ENCODE results near the gene MTMR12. TPM values are rescaled to one million over a fixed set of nuclear protein-coding genes. Genes with fewer than 3 reads are reported as not detected.

Gene MTMR12
- total and polyA plus RNA-seq, 2 of the 8 experiments (the other 6 are each of a cell fraction or from before 2014, with no cell fraction given), result 19.1 to 59.3 TPM

DNA sequence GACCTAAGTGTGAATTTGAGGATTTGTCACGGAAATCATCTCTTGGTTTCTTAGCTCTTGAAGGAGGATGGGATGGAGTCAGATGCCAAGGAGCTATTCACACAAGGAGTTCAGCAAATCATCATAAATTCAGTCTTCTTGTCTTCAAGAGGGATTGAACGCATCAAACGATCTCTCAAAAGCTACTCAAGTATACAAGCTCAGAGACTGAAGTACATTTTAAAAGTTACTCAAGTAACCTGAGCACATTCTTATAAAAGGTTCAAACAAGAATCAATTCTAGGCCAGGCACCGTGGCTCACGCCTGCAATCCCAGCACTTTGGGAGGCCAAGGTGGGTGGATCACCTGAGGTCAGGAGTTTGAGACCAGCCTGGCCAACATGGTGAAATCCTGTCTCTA is 117.5 kb downstream of the MTMR12 start (continued):
- TF ChIP-seq, protein P1, sequence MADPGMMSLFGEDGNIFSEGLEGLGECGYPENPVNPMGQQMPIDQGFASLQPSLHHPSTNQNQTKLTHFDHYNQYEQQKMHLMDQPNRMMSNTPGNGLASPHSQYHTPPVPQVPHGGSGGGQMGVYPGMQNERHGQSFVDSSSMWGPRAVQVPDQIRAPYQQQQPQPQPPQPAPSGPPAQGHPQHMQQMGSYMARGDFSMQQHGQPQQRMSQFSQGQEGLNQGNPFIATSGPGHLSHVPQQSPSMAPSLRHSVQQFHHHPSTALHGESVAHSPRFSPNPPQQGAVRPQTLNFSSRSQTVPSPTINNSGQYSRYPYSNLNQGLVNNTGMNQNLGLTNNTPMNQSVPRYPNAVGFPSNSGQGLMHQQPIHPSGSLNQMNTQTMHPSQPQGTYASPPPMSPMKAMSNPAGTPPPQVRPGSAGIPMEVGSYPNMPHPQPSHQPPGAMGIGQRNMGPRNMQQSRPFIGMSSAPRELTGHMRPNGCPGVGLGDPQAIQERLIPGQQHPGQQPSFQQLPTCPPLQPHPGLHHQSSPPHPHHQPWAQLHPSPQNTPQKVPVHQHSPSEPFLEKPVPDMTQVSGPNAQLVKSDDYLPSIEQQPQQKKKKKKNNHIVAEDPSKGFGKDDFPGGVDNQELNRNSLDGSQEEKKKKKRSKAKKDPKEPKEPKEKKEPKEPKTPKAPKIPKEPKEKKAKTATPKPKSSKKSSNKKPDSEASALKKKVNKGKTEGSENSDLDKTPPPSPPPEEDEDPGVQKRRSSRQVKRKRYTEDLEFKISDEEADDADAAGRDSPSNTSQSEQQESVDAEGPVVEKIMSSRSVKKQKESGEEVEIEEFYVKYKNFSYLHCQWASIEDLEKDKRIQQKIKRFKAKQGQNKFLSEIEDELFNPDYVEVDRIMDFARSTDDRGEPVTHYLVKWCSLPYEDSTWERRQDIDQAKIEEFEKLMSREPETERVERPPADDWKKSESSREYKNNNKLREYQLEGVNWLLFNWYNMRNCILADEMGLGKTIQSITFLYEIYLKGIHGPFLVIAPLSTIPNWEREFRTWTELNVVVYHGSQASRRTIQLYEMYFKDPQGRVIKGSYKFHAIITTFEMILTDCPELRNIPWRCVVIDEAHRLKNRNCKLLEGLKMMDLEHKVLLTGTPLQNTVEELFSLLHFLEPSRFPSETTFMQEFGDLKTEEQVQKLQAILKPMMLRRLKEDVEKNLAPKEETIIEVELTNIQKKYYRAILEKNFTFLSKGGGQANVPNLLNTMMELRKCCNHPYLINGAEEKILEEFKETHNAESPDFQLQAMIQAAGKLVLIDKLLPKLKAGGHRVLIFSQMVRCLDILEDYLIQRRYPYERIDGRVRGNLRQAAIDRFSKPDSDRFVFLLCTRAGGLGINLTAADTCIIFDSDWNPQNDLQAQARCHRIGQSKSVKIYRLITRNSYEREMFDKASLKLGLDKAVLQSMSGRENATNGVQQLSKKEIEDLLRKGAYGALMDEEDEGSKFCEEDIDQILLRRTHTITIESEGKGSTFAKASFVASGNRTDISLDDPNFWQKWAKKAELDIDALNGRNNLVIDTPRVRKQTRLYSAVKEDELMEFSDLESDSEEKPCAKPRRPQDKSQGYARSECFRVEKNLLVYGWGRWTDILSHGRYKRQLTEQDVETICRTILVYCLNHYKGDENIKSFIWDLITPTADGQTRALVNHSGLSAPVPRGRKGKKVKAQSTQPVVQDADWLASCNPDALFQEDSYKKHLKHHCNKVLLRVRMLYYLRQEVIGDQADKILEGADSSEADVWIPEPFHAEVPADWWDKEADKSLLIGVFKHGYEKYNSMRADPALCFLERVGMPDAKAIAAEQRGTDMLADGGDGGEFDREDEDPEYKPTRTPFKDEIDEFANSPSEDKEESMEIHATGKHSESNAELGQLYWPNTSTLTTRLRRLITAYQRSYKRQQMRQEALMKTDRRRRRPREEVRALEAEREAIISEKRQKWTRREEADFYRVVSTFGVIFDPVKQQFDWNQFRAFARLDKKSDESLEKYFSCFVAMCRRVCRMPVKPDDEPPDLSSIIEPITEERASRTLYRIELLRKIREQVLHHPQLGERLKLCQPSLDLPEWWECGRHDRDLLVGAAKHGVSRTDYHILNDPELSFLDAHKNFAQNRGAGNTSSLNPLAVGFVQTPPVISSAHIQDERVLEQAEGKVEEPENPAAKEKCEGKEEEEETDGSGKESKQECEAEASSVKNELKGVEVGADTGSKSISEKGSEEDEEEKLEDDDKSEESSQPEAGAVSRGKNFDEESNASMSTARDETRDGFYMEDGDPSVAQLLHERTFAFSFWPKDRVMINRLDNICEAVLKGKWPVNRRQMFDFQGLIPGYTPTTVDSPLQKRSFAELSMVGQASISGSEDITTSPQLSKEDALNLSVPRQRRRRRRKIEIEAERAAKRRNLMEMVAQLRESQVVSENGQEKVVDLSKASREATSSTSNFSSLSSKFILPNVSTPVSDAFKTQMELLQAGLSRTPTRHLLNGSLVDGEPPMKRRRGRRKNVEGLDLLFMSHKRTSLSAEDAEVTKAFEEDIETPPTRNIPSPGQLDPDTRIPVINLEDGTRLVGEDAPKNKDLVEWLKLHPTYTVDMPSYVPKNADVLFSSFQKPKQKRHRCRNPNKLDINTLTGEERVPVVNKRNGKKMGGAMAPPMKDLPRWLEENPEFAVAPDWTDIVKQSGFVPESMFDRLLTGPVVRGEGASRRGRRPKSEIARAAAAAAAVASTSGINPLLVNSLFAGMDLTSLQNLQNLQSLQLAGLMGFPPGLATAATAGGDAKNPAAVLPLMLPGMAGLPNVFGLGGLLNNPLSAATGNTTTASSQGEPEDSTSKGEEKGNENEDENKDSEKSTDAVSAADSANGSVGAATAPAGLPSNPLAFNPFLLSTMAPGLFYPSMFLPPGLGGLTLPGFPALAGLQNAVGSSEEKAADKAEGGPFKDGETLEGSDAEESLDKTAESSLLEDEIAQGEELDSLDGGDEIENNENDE (IDR thresholded peaks at IDR 0.05; ENCODE audit: insufficient replicate concordance, low read length), result no peak
- TF ChIP-seq ZNF274 (IDR thresholded peaks at IDR 0.05; ENCODE audit: borderline replicate concordance, extremely low read depth, low read length), result no peak
- no peak for TF ChIP-seq BCL11A (IDR thresholded peaks at IDR 0.05; ENCODE audit: low read depth in 2 of 2, low read length in 2 of 2)
- TF ChIP-seq SIN3A (conservative IDR thresholded peaks at IDR 0.05 in 1 of 2, IDR thresholded peaks at IDR 0.05 in 1 of 2; ENCODE audit: low read depth in 1 of 2, low read length in 2 of 2), result no peak
- no peak for TF ChIP-seq RAD21 (IDR thresholded peaks at IDR 0.05 in 1 of 2, conservative IDR thresholded peaks at IDR 0.05 in 1 of 2; ENCODE audit: low read depth in 2 of 2, low read length in 2 of 2)
- no peak for TF ChIP-seq GTF2F1 (IDR thresholded peaks at IDR 0.05; ENCODE audit: borderline replicate concordance, low read depth, low read length)

Data from H1 (cell line).